Ishikawa (cell line): Measurements from ENCODE around the gene RASSF4.

ENCODE experiments used
- CEBPB ChIP-seq: IDR thresholded peaks from 2 replicates; pipeline ENCODE4 v1.6.1; 2012
- EGR1 ChIP-seq: IDR thresholded peaks from 2 replicates; pipeline ENCODE4 v1.6.1; 2012
- FOXM1 ChIP-seq: IDR thresholded peaks from 2 replicates; pipeline ENCODE4 v1.6.1; 2012; ENCODE audit warnings: low read depth, borderline replicate concordance
- TAF1 ChIP-seq: IDR thresholded peaks from 2 replicates; pipeline ENCODE4 v1.6.1; 2012; ENCODE audit warnings: low read depth, mild to moderate bottlenecking
- YY1 ChIP-seq: IDR thresholded peaks from 2 replicates; pipeline ENCODE4 v1.6.1; 2012; ENCODE audit warnings: low read depth
- TF ChIP-seq, protein P1 (sequence below): IDR thresholded peaks from 2 replicates; pipeline ENCODE4 v1.6.1; 2012; ENCODE audit warnings: low read depth, mild to moderate bottlenecking

GRCh38 chr10:45035673-45036072, 76.1 kb downstream of the RASSF4 start:
- TF ChIP-seq, protein P1, sequence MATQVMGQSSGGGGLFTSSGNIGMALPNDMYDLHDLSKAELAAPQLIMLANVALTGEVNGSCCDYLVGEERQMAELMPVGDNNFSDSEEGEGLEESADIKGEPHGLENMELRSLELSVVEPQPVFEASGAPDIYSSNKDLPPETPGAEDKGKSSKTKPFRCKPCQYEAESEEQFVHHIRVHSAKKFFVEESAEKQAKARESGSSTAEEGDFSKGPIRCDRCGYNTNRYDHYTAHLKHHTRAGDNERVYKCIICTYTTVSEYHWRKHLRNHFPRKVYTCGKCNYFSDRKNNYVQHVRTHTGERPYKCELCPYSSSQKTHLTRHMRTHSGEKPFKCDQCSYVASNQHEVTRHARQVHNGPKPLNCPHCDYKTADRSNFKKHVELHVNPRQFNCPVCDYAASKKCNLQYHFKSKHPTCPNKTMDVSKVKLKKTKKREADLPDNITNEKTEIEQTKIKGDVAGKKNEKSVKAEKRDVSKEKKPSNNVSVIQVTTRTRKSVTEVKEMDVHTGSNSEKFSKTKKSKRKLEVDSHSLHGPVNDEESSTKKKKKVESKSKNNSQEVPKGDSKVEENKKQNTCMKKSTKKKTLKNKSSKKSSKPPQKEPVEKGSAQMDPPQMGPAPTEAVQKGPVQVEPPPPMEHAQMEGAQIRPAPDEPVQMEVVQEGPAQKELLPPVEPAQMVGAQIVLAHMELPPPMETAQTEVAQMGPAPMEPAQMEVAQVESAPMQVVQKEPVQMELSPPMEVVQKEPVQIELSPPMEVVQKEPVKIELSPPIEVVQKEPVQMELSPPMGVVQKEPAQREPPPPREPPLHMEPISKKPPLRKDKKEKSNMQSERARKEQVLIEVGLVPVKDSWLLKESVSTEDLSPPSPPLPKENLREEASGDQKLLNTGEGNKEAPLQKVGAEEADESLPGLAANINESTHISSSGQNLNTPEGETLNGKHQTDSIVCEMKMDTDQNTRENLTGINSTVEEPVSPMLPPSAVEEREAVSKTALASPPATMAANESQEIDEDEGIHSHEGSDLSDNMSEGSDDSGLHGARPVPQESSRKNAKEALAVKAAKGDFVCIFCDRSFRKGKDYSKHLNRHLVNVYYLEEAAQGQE, result no peak
- no peak for TF ChIP-seq EGR1
- no peak for TF ChIP-seq TAF1
- no peak for TF ChIP-seq YY1
- TF ChIP-seq FOXM1, result no peak
- no peak for TF ChIP-seq CEBPB
